ENCODE results near the gene ALPP.
"Not testable (repeated sequence)": the region's sequence is repeated elsewhere in the genome, so short reads cannot be mapped to it uniquely, and the experiment has no call there.

Gene ALPP

DNA sequence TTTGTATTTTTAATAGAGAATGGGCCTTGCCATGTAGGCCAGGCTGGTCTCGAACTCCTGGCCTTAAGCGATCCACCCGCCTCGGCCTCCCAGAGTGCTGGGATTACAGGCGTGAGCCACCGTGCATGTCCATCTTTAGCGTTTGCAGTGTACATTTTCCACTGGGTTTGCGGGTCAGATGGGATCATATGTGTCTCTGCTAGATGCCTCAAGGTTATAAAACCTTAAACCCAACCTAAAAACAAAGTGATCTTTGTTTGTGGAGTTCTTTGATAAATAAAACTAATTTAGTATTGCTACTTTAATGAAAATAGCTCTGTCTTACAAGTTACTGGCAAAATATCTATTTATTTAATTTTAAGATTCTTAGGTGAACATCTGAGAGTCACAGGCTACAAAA is 15.0 kb downstream of the ALPP start:
- no peak for DNase-seq (ENCODE audit: low read depth in 1 of 2, low spot score in 1 of 2)
- TF ChIP-seq POLR2AphosphoS5 (IDR thresholded peaks at IDR 0.05; ENCODE audit: low read depth) (no peak), SPI1 (IDR thresholded peaks at IDR 0.05; ENCODE audit: borderline replicate concordance, low read depth) (no peak), GABPA (IDR thresholded peaks at IDR 0.05; ENCODE audit: low read depth) (no peak)
- TF ChIP-seq, protein P1, sequence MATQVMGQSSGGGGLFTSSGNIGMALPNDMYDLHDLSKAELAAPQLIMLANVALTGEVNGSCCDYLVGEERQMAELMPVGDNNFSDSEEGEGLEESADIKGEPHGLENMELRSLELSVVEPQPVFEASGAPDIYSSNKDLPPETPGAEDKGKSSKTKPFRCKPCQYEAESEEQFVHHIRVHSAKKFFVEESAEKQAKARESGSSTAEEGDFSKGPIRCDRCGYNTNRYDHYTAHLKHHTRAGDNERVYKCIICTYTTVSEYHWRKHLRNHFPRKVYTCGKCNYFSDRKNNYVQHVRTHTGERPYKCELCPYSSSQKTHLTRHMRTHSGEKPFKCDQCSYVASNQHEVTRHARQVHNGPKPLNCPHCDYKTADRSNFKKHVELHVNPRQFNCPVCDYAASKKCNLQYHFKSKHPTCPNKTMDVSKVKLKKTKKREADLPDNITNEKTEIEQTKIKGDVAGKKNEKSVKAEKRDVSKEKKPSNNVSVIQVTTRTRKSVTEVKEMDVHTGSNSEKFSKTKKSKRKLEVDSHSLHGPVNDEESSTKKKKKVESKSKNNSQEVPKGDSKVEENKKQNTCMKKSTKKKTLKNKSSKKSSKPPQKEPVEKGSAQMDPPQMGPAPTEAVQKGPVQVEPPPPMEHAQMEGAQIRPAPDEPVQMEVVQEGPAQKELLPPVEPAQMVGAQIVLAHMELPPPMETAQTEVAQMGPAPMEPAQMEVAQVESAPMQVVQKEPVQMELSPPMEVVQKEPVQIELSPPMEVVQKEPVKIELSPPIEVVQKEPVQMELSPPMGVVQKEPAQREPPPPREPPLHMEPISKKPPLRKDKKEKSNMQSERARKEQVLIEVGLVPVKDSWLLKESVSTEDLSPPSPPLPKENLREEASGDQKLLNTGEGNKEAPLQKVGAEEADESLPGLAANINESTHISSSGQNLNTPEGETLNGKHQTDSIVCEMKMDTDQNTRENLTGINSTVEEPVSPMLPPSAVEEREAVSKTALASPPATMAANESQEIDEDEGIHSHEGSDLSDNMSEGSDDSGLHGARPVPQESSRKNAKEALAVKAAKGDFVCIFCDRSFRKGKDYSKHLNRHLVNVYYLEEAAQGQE (IDR thresholded peaks at IDR 0.05; ENCODE audit: insufficient replicate concordance, low read depth), result no peak
- TF ChIP-seq, protein P2, sequence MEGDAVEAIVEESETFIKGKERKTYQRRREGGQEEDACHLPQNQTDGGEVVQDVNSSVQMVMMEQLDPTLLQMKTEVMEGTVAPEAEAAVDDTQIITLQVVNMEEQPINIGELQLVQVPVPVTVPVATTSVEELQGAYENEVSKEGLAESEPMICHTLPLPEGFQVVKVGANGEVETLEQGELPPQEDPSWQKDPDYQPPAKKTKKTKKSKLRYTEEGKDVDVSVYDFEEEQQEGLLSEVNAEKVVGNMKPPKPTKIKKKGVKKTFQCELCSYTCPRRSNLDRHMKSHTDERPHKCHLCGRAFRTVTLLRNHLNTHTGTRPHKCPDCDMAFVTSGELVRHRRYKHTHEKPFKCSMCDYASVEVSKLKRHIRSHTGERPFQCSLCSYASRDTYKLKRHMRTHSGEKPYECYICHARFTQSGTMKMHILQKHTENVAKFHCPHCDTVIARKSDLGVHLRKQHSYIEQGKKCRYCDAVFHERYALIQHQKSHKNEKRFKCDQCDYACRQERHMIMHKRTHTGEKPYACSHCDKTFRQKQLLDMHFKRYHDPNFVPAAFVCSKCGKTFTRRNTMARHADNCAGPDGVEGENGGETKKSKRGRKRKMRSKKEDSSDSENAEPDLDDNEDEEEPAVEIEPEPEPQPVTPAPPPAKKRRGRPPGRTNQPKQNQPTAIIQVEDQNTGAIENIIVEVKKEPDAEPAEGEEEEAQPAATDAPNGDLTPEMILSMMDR (IDR thresholded peaks at IDR 0.05; ENCODE audit: insufficient read depth, low read length), result no peak
- Histone ChIP-seq H3K27me3 (ENCODE audit: insufficient read depth, poor library complexity, severe bottlenecking) (peaks cover 8% of the 10 kb centered on the region), H3K4me3 (replicated peaks; ENCODE audit: insufficient read depth, low read length) (no peak overlapping the region), H3K27ac (replicated peaks) (no peak overlapping the region)

DNA sequence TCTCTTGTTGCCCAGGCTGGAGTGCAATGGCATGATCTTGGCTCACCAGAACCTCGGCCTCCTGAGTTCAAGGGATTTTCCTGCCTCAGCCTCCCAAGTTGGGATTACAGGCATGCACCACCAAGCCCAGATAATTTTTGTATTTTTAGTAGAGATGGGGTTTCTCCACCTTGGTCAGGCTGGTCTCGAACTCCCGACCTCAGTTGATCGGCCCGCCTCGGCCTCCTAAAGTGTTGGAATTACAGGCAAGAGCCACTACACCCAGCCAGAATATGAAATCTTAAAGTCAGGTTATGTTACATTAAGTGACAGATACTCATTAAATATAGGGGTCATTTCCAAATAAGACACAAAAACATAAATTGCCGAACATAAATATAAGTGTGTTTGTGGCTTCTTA is 15.9 kb downstream of the ALPP start:
- DNase-seq (ENCODE audit: low read depth in 1 of 2, low spot score in 1 of 2); H3K4me3 ChIP-seq (replicated peaks; ENCODE audit: insufficient read depth, low read length); H3K27me3 ChIP-seq (ENCODE audit: insufficient read depth, poor library complexity, severe bottlenecking); H3K27ac ChIP-seq (replicated peaks): not testable (repeated sequence)

DNA sequence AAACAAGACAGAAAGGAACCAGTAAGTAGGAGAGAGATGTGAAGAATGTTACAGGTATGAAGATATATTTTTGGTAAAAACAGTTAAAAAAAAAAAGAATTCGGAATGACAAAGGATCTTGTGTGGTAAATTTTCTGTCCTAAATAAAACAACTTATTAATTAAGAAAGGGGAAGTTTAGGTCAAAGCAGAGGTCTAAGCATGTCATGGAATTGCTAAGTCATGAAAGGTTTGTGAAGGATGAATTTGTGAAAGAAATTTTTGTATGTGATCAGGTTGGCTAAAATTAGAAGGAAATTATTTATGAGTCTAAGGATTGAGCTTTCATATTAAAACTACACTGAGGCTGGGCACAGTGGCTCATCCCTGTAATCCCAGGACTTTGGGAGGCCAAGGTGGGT is 17.0 kb downstream of the ALPP start:
- TF ChIP-seq GABPA (IDR thresholded peaks at IDR 0.05; ENCODE audit: low read depth), result no peak
- TF ChIP-seq, protein P1 (IDR thresholded peaks at IDR 0.05; ENCODE audit: insufficient replicate concordance, low read depth), result no peak
- no peak for TF ChIP-seq POLR2AphosphoS5 (IDR thresholded peaks at IDR 0.05; ENCODE audit: low read depth)
- TF ChIP-seq, protein P2 (IDR thresholded peaks at IDR 0.05; ENCODE audit: insufficient read depth, low read length), result no peak
- TF ChIP-seq SPI1 (IDR thresholded peaks at IDR 0.05; ENCODE audit: borderline replicate concordance, low read depth), result no peak
- Histone ChIP-seq H3K27ac (replicated peaks) (no peak overlapping the region), H3K4me3 (replicated peaks; ENCODE audit: insufficient read depth, low read length) (no peak overlapping the region), H3K27me3 (ENCODE audit: insufficient read depth, poor library complexity, severe bottlenecking) (peaks cover 5% of the 10 kb centered on the region)
- no peak for DNase-seq (ENCODE audit: low read depth in 1 of 2, low spot score in 1 of 2)

DNA sequence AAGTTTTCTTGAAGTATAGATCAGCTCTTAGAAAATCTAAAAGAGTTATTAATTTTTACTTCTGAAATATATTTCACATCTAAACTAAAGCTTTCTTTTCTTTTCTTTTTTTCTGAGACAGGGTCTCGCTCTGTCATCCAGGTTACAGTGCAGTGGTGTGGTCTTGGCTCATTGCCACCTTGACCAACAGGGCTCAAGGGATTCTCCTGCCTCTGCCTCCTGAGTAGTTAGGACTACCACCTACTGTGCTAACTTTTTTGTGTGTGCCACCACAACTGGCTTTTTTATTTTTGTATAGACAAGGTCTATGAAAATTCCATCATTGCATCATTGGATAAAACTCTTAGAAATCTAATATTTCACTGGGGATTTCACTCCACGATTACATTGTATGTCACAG is 18.1 kb downstream of the ALPP start:
- TF ChIP-seq POLR2AphosphoS5 (IDR thresholded peaks at IDR 0.05; ENCODE audit: low read depth), result no peak
- peaks cover 2% of the 10 kb centered on the region for H3K27me3 ChIP-seq (ENCODE audit: insufficient read depth, poor library complexity, severe bottlenecking)
- DNase-seq (ENCODE audit: low read depth in 1 of 2, low spot score in 1 of 2), result no peak
- no peak overlapping the region for H3K27ac ChIP-seq (replicated peaks)
- H3K4me3 ChIP-seq (replicated peaks; ENCODE audit: insufficient read depth, low read length), result no peak overlapping the region

DNA sequence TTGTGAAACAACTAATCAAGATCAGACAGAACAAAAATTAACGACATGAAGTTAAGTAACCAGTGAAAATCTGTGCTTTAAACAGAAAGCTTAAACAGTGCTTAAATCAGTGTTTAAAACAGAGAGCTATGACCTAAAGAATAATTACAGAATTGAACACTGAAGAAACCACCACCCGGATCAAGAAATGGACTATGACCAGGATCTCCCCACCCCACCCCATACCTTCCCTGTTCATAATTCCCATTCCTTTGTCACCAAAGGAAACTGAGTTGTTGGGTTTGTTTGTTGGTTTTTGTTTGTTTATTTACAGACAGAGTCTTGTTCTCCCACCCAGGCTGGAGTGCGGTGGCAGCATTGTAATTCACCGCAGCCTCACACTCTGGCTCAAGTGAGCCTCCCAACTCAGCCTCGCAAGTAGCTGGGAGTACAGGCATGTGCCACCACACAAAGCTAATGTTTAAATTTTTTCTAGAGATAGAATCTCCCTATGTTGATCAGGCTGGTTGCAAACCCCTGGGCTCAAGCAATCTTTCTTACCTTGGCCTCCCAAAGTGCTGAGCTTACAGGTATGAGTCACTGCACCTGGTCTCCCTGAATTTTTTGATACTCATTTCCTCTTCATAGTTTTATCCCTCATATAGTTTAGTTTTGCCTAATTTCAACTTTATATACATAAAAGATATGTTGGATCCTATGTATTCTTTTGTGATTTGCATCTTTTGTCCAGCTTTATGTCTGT is 19.9 kb downstream of the ALPP start:
- Histone ChIP-seq H3K27me3 (ENCODE audit: insufficient read depth, poor library complexity, severe bottlenecking) (peaks cover 2% of the 10 kb centered on the region), H3K27ac (replicated peaks) (no peak overlapping the region), H3K4me3 (replicated peaks; ENCODE audit: insufficient read depth, low read length) (no peak overlapping the region)
- no peak for DNase-seq (ENCODE audit: low read depth in 1 of 2, low spot score in 1 of 2)
- TF ChIP-seq GABPA (IDR thresholded peaks at IDR 0.05; ENCODE audit: low read depth) (no peak), SPI1 (IDR thresholded peaks at IDR 0.05; ENCODE audit: borderline replicate concordance, low read depth) (no peak), POLR2AphosphoS5 (IDR thresholded peaks at IDR 0.05; ENCODE audit: low read depth) (no peak)
- TF ChIP-seq, protein P1 (IDR thresholded peaks at IDR 0.05; ENCODE audit: insufficient replicate concordance, low read depth), result no peak
- TF ChIP-seq, protein P2 (IDR thresholded peaks at IDR 0.05; ENCODE audit: insufficient read depth, low read length), result no peak

Data from HL-60 (cell line).